Right ventricle myocardium superior (tissue), 1 donor: ENCODE measurements around the gene PARVB. TPM values are rescaled to one million over a fixed set of nuclear protein-coding genes. Genes with fewer than 3 reads are reported as not detected.
A peak's percentile ranks its signal among the peaks of the same experiment; 100 is the strongest.
"Not testable (repeated sequence)": the region's sequence is repeated elsewhere in the genome, so short reads cannot be mapped to it uniquely, and the experiment has no call there.

Experiments
- ATAC-seq: fragments of 200-7000 bp; cut with Tn5 transposase; one replicate; pipeline ENCODE4 v1.9.1; 2020; ENCODE audit warnings: mild to moderate bottlenecking; ENCODE audit not compliant: poor library complexity
- DNase-seq: peaks from one replicate; pipeline ENCODE4 v3.0.0-alpha.2; 2020
- intact Hi-C: fragments of 100-400 bp; cut with DNase I; formaldehyde crosslinking; loops from one replicate; pipeline ENCODE4 v1.11.2; 2022
- total RNA-seq: library from RNA; stranded (reverse); fragmentation: NEBNext Ultra II Directional; extraction: Animal tissue kit (Norgen Biotek cat#: 25700); gene quantifications from one replicate; pipeline ENCODE4 v1.2.1, GENCODE V29; 2021
- donor health status: DM: no; HTN: yes; CAD: no; lungs with severe emphysema.

PARVB gene
- total RNA-seq, 1 donor from 2014 or later = 194 TPM

DNA sequence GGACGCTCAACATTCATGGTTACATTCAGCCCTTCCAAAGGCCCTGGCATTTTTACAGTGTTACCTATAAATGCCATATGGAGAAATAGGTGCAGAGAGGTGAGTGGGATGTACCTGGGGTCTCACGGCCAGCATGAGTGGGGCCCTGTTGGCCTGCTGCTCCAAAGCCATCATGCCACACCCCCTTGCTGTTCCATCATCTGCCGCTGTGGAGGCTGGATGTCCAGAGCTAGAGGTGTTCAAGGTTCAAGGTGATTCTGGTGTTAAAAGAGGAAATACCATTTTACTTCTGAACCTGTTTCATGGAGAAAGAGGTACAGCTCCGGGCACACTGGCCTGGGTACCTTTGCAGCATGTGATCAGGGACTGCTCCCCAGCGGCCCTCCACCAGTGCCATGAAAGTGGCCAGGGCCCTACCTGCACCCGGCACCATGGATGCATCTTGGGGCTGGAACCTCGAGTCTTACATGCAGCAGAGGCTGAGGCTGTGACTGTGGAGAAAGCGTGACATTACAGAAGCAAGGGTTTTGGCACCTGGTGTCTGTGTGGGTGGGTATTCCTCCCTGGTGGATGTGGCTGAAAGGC lies 68.6 kb downstream of the PARVB start:
- DNase-seq (peak; percentile 36), ATAC-seq (no peak)
- intact Hi-C loops = no loop called here

DNA sequence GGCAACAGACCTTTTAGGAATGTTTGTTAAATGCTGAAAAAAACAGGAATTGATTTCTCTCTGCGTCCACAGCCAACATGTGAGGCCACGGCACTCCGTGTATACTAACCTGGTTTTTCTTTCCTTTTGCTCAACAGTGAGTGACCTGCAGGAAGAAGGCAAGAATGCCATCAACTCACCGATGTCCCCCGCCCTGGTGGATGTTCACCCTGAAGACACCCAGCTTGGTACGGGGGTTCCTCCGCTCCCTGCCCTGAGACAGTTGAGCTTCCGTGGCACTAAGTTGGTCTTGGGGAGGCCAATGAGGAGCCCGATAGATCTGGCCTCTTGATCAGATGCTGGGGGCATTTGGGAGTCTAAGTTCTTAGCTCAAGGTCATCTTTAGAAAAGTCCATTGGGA lies 69.7 kb downstream of the PARVB start:
- DNase-seq (peak; percentile 11), ATAC-seq (no peak)
- intact Hi-C loops = no loop called here

DNA sequence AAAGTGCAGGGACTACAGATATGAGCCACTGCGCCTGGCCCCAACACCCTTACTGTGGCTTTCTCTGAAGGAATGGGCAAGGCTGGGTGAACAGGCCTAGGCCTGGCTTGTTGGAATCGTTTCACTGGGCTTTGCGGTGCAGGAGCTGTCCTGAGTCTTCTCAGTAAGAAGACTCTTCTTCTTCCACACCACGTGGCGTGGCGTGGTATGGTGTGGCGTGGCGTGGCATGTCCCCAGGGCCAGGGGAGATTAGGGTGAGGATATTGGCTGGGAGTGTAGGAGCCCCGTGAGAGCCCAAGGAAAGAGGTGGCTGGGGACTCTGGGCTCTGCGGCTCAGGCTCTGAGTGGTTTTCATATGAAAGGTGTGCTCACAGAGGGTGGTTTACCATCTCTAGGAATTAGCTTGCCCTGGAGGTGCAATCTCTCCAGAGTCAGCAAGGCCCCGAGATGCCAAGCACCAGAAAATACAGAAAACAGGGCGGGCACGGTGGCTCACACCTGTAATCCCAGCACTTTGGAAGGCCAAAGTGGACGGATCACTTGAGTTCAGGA lies 70.7 kb downstream of the PARVB start:
- ATAC-seq = no peak
- peak; percentile 33 for DNase-seq
- intact Hi-C loops = no loop called here

DNA sequence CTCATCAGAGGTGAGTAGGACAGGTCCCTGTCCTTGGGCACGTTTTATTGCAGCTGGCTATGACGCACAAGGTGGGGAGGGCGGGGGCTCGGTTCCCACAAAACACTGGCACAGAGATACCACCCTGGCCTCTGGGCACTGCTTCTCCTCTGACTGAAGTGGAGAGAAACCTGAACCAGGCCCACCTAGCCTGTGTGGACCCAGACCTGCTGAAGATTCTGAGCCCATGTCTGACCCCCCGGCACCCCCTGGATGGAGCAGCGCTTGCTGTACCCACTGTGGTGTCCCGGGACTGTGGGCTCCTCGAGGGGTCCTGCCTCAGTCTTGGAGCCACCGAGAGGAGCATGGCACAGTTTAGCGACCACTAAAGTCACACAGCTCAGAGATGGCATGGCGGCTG lies 72.6 kb downstream of the PARVB start:
- peak; percentile 8 for DNase-seq
- intact Hi-C loops = no loop called here
- ATAC-seq = no peak

GRCh38 chr22:44097263-44098020 lies 73.3 kb downstream of the PARVB start:
- intact Hi-C loops = no loop called here
- ATAC-seq (no peak), DNase-seq (peak; percentile 23)

DNA sequence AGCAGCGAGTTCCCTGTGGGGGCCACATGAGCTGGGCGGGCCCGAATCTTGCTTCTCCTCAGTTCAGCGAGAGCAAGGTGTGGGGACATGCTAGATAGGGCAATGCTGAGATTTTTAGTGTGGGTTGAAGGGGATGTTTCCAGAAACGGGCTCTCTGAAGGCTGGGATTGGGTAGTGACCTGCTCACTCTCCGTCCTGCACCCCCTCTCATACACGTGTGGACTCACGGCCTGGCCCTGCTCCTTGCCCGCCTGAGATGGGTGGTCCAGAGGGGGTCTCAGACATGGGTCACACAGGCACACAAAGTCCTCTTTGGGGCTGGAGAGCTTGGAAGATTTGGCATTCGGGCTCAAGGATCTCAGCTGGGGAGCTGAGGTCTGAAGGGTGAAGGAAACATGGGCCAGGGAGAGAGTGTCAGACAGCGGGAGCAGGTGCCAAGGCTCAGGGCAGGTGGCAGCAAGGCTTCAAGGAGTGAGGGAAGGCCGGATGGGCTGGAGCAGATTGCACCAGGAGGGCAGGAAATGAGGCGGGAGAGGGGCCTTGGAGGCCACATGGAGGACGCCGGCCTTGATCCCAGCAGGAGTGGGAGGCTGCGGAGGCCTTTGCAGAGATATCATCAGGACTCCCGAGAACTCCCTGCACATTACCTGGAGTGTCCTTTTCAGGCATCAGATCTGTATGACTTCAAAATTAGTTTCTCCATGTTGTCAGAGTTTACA lies 74.1 kb downstream of the PARVB start:
- DNase-seq (peak; percentile 33), ATAC-seq (no peak)
- intact Hi-C loops = no loop called here

DNA sequence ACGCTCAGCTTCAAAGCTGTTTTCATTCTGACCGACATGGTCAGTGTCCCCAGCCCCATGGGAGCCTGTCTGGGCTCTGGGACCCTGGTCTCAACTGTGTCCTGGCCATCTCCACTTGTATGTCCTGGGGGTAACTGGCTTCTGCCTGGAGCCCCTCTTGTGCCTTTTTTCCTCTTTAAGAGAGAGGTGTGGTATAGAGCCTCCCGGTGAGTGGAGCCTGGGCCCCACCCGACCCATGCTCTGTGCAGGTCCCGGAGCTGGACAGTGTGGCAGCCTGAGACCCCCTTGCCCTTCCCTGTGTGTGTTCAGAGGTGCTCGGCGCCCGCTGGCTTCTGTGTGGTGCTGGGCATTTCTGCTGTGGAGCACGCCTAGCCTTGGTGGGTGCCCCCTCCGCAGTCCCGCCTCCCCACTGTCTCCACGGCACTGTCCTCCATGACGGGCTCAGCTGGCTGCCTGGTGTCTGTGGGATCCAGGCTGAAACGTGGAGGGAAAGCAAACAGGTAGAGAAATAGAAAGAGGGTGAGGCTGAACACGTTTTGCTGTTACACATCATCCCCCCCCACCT lies 74.9 kb downstream of the PARVB start:
- DNase-seq = peak; percentile 33
- intact Hi-C loops = no loop called here
- no peak for ATAC-seq

- intact Hi-C loops = no loop called here
- no peak for ATAC-seq
- peak; percentile 13 for DNase-seq
Measured at GRCh38 chr22:44099696-44100095, 75.6 kb downstream of the PARVB start.

DNA sequence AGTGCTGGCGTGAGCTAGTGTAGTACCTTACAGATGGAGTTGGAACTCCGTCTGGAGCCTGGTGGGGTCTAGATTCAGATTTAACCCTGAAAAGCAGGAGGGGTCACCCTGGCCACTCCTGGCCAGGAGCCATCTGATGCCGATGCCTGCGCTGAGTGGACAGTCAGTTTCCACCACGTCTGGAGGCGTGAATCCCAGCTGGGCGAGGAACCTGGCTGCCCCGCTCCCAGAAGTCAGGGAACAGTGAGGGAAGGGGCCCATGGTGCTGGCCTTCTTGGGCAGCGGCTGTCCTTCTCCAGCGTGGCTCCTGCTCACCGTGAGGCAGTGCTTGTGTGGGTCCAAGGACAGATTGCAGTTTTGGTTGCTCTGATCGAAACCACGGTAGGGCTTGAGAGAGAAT lies 76.3 kb downstream of the PARVB start:
- DNase-seq = peak; percentile 10
- intact Hi-C loops = no loop called here

DNA sequence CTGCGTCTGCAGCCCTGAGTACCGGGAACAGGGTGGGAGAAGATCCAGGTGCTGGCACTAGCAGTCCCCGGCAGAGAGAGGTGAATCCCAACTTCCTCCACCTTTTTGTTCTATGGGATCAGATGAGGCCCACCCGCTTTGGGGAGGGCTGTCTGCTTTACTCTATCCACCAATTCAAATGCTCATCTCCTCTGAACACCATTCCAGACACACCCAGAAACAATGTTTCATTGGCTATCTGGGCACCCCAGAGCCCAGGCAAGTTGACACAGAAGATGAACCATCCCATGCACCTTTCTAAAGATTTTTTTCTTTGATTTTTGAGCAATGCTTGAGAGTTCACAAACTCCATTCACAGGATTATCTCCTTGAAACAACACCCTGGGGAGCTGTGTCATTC lies 78.0 kb downstream of the PARVB start:
- intact Hi-C loops = no loop called here
- ATAC-seq = no peak

More for the DNA sequence above, 76.3 kb downstream of the PARVB start:
- no peak for ATAC-seq

GRCh38 chr22:44102856-44103255 lies 78.8 kb downstream of the PARVB start:
- DNase-seq = no peak
- intact Hi-C loops = no loop called here
- no peak for ATAC-seq

More for the DNA sequence above, 78.0 kb downstream of the PARVB start:
- DNase-seq = no peak

GRCh38 chr22:44103735-44104480 lies 79.8 kb downstream of the PARVB start:
- intact Hi-C loops = no loop called here
- DNase-seq (peak; percentile 11), ATAC-seq (no peak)

DNA sequence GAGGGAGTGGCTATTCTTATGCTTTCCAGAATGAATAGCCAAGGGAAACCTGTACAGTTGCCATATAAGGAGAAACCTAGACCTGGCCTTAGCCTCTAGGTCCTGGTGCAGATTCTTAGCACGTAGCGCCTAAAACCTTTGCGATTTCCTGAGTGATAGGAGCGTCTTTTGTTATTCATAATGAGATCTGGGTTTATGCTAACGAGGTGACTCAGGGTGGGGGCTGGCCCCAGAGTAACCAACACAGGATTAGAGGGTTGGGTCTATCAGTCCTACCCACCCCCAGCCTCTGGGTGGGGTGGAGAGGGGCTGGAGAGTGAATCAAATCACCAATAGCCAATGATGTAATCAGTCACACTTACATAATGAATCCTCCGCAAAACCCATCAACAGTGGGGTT lies 83.2 kb downstream of the PARVB start:
- DNase-seq (no peak), ATAC-seq (no peak)
- intact Hi-C loops = no loop called here

DNA sequence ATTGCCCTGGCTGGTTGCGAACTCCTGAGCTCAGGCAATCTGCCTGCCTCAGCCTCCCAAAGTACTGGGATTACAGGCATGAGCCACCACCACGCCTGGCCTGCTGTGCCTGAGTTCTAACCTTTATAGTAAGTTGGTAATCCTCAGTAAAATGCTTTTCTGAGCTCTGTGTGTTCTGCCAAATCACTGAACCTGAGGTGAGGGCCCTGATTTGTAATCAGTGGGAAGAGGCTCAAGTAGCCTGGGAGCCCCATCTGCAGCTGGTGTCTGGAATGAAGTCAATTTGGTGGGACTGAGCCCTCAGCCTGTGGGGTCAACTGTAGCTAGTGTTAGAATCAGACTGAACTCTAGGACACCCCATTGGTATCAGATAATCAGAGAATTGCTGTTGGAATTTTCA lies 84.0 kb downstream of the PARVB start:
- intact Hi-C loops = no loop called here
- DNase-seq = no peak
- ATAC-seq = no peak

GRCh38 chr22:44108806-44109385 lies 84.8 kb downstream of the PARVB start:
- intact Hi-C loops = no loop called here
- DNase-seq (peak; percentile 7), ATAC-seq (peak; percentile 16)

DNA sequence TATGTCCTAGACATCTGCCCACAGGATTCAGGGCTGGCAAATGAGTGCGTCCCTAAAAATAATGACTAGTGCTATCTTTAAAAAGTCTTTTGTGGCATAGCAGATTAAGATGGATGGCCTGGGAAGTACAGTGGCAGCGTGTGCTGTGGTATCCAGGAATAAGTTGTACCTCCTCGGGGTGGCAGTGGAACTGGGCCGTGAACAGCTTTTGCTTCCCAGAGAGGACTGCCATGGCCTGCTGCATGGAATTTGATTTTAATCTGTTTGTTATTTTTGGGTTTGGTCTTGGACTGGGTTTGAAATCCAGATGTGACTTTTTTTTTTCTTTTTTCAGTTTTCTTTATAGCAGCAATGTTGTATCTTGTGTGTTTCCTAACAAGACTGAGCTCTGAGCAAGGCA lies 85.3 kb downstream of the PARVB start:
- peak; percentile 34 for DNase-seq
- intact Hi-C loops = no loop called here
- peak; percentile 77 for ATAC-seq

GRCh38 chr22:44110656-44111055 lies 86.6 kb downstream of the PARVB start:
- intact Hi-C loops, ATAC-seq: not testable (repeated sequence)
- peak; percentile 20 for DNase-seq

DNA sequence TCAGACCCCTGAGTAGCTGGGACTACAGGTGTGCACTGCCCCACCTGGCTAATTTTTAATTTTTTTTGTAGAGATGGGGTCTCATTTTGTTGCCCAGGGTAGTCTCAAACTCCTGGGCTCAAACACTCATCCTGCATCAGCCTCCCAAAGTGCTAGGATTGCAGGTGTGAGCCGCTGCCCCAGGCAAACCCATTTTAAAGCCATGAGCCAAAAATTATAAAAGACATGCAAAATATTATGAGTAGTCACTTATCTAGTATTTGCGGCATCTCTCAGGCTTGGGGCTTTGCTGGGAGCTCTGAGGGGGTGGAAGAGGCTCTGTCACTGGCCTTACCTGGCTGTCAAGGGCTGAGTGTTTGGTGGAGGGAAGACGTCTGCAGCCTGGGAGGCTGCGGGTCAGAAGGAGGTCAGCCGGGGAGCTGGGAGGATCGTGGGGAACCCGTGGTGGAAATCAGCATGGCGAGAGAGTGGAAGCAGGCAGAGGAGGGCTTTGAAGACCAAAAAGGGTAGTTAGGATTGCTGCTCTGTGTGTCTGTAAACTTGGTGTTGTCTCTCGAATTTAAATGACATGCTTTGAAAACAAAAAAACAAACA lies 87.6 kb downstream of the PARVB start:
- intact Hi-C loops = no loop called here
- no peak for DNase-seq
- no peak for ATAC-seq
